Measurements from ENCODE around the gene CHN2. TPM values are rescaled to one million over a fixed set of nuclear protein-coding genes. Genes with fewer than 3 reads are reported as not detected.
"Not testable (repeated sequence)": the region's sequence is repeated elsewhere in the genome, so short reads cannot be mapped to it uniquely, and the experiment has no call there.

CHN2 gene
- total RNA-seq, 1 donor from 2014 or later = 11.0 TPM

GRCh38 chr7:29528526-29528925 lies 334.0 kb downstream of the CHN2 start:
- not testable (repeated sequence) for DNase-seq (ENCODE audit: low spot score)

Other genes starting within 250 kb of the CHN2 start
- gene TRIL, start 236.4 kb upstream of the CHN2 start, total RNA-seq = 3.7 TPM
- 49.8 TPM for gene CPVL, start 48.2 kb upstream of the CHN2 start, total RNA-seq